H1 (cell line): ENCODE measurements around the gene RNF141. TPM values are rescaled to one million over a fixed set of nuclear protein-coding genes. Genes with fewer than 3 reads are reported as not detected.

Source experiments
- CTCF ChIA-PET: fragments of 300-600 bp; sonication (Branson Sonifier 250); formaldehyde crosslinking; loops from one replicate; lab custom pipeline; 2021; ENCODE audit not compliant: partially characterized antibody; lab: Charles Lee
- POLR2A ChIA-PET: fragments of 300-600 bp; sonication (Branson Sonifier 250); formaldehyde crosslinking; loops from one replicate; lab custom pipeline; 2021; ENCODE audit warnings: inconsistent platforms; ENCODE audit not compliant: partially characterized antibody; lab: Charles Lee
- DNase-seq, 2 experiments: peaks; one replicate each; pipeline versions ENCODE4 v3.0.0 to v3.0.0-alpha.2; 2010 to 2022; ENCODE audit warnings: low spot score in 2 of 2, low read depth in 1 of 2, mixed read lengths in 1 of 2
- FAIRE-seq: peaks from 2 replicates; lab custom pipeline; 2011; peaks lifted over from hg19 to GRCh38; lab: Jason Lieb, UNC
- H2AFZ ChIP-seq: 2 replicates; pipeline ENCODE4 v1.8.1; 2012; ENCODE audit warnings: low read length, inconsistent platforms
- H2AK5ac ChIP-seq: 2 replicates; pipeline ENCODE4 v1.6.1; 2013; ENCODE audit warnings: low read depth, low read length
- H2BK120ac ChIP-seq: replicated peaks from 2 replicates; pipeline ENCODE3; 2013; ENCODE audit warnings: low read depth, low read length, inconsistent platforms
- H2BK12ac ChIP-seq: 2 replicates; pipeline ENCODE4 v1.6.1; 2013; ENCODE audit warnings: low read depth, low read length
- H2BK15ac ChIP-seq: 2 replicates; pipeline ENCODE4 v1.6.1; 2013; ENCODE audit warnings: low read length
- H2BK20ac ChIP-seq: 2 replicates; pipeline ENCODE4 v1.6.1; 2013; ENCODE audit warnings: low read length
- H2BK5ac ChIP-seq: 2 replicates; pipeline ENCODE4 v1.6.1; 2013; ENCODE audit warnings: low read depth, low read length
- H3K14ac ChIP-seq: 2 replicates; pipeline ENCODE4 v1.6.1; 2013; ENCODE audit warnings: inconsistent platforms; ENCODE audit not compliant: insufficient read length
- H3K18ac ChIP-seq: 2 replicates; pipeline ENCODE4 v1.6.1; 2013; ENCODE audit warnings: low read length; ENCODE audit errors: extremely low read depth
- H3K23ac ChIP-seq: 2 replicates; pipeline ENCODE4 v1.6.1; 2013; ENCODE audit warnings: inconsistent platforms; ENCODE audit not compliant: insufficient read length
- H3K23me2 ChIP-seq: 2 replicates; pipeline ENCODE4 v1.6.1; 2013; ENCODE audit warnings: low read depth, low read length
- H3K27ac ChIP-seq: 2 replicates; pipeline ENCODE4 v1.6.1; 2011; ENCODE audit warnings: low read depth, low read length, inconsistent platforms
- H3K27me3 ChIP-seq, 4 experiments: replicated peaks in 1 of 4; 1 replicate in 1 of 4; 2 replicates in 3 of 4; pipeline versions ENCODE4 v1.6.1 to v1.8.1; 2011 to 2013; ENCODE audit warnings: low read length in 3 of 4, mild to moderate bottlenecking in 3 of 4, inconsistent platforms in 2 of 4, mixed read lengths in 2 of 4, moderate library complexity in 1 of 4; ENCODE audit not compliant: control insufficient read depth in 3 of 4, insufficient read depth in 3 of 4; ENCODE audit errors: extremely low read depth in 1 of 4
- H3K36me3 ChIP-seq, 4 experiments: 2 replicates each; pipeline versions ENCODE4 v1.6.1 to v1.8.1; 2011 to 2013; ENCODE audit warnings: mild to moderate bottlenecking in 4 of 4, low read length in 3 of 4, moderate library complexity in 2 of 4, control low read depth in 1 of 4, inconsistent platforms in 1 of 4; ENCODE audit not compliant: insufficient read depth in 4 of 4, control insufficient read depth in 2 of 4
- H3K4ac ChIP-seq: replicated peaks from 2 replicates; pipeline ENCODE3; 2013; ENCODE audit warnings: low read length, low read depth, mixed read lengths, inconsistent platforms; ENCODE audit not compliant: insufficient read length
- H3K4me1 ChIP-seq, 4 experiments: replicated peaks in 1 of 4; 1 replicate in 1 of 4; 2 replicates in 3 of 4; pipeline versions ENCODE4 v1.6.1 to v1.8.1; 2011 to 2013; ENCODE audit warnings: low read length in 3 of 4, inconsistent platforms in 2 of 4, mixed read lengths in 1 of 4; ENCODE audit not compliant: insufficient read depth in 4 of 4, control insufficient read depth in 3 of 4
- H3K4me2 ChIP-seq, 2 experiments: 2 replicates each; pipeline versions ENCODE4 v1.6.1 to v1.8.1; 2011 to 2013; ENCODE audit warnings: low read depth in 2 of 2, low read length in 2 of 2, control low read depth in 1 of 2, inconsistent platforms in 1 of 2, mild to moderate bottlenecking in 1 of 2; ENCODE audit not compliant: insufficient read depth in 1 of 2
- H3K4me3 ChIP-seq, 4 experiments: fragments of 200-600, 300-600 bp in 1 of 4; sonication (generic), shearing (Covaris generic), sonication (Bioruptor Twin) in 1 of 4; 2 replicates each; pipeline versions ENCODE4 v1.5.1 to v1.8.1; 2011 to 2016; ENCODE audit warnings: low read length in 4 of 4, low read depth in 3 of 4, control low read depth in 2 of 4, inconsistent platforms in 2 of 4, mild to moderate bottlenecking in 2 of 4, mixed read lengths in 1 of 4, moderate library complexity in 1 of 4; ENCODE audit not compliant: insufficient read depth in 2 of 4; ENCODE audit errors: extremely low read depth in 1 of 4
- H3K56ac ChIP-seq: replicated peaks from 2 replicates; pipeline ENCODE3; 2013; ENCODE audit warnings: low read depth, mild to moderate bottlenecking, mixed read lengths, low read length, inconsistent platforms; ENCODE audit not compliant: insufficient read length
- H3K79me1 ChIP-seq: 2 replicates; pipeline ENCODE4 v1.6.1; 2013; ENCODE audit warnings: low read depth, low read length, control low read depth
- H3K79me2 ChIP-seq, 2 experiments: 2 replicates each; pipeline versions ENCODE4 v1.6.1 to v1.8.1; 2012 to 2013; ENCODE audit warnings: low read length in 2 of 2, mild to moderate bottlenecking in 2 of 2, inconsistent platforms in 1 of 2; ENCODE audit not compliant: insufficient read depth in 2 of 2, control insufficient read depth in 1 of 2
- H3K9ac ChIP-seq, 4 experiments: replicated peaks in 1 of 4; 1 replicate in 1 of 4; 2 replicates in 3 of 4; pipeline versions ENCODE4 v1.6.1 to v1.8.1; 2011 to 2013; ENCODE audit warnings: low read depth in 3 of 4, low read length in 3 of 4, control low read depth in 2 of 4, mild to moderate bottlenecking in 2 of 4, moderate library complexity in 2 of 4, inconsistent platforms in 1 of 4; ENCODE audit errors: extremely low read depth in 1 of 4
- H3K9me3 ChIP-seq, 2 experiments: 2 replicates each; pipeline versions ENCODE4 v1.6.1 to v1.8.1; 2012 to 2013; ENCODE audit warnings: mild to moderate bottlenecking in 2 of 2, moderate library complexity in 2 of 2, control low read depth in 1 of 2, inconsistent platforms in 1 of 2, low read depth in 1 of 2, low read length in 1 of 2, mixed read lengths in 1 of 2; ENCODE audit not compliant: insufficient read depth in 2 of 2
- H4K20me1 ChIP-seq, 2 experiments: replicated peaks in 1 of 2; 2 replicates each; pipeline versions ENCODE3 to v1.8.1; 2011 to 2013; ENCODE audit warnings: inconsistent platforms in 2 of 2, low read length in 2 of 2, mild to moderate bottlenecking in 1 of 2; ENCODE audit not compliant: insufficient read depth in 2 of 2, control insufficient read depth in 1 of 2
- H4K5ac ChIP-seq: 2 replicates; pipeline ENCODE4 v1.6.1; 2013; ENCODE audit warnings: low read length, low read depth, mixed read lengths, inconsistent platforms; ENCODE audit not compliant: insufficient read length
- H4K8ac ChIP-seq: 2 replicates; pipeline ENCODE4 v1.8.0; 2013; ENCODE audit warnings: mild to moderate bottlenecking, moderate library complexity, low read length, inconsistent platforms; ENCODE audit not compliant: insufficient read depth; ENCODE audit errors: extremely low read depth
- H4K91ac ChIP-seq: replicated peaks from 2 replicates; pipeline ENCODE3; 2013; ENCODE audit warnings: low read length, mixed read lengths, inconsistent platforms; ENCODE audit not compliant: insufficient read length
- BACH1 ChIP-seq: IDR thresholded peaks from 2 replicates; pipeline ENCODE4 v1.6.1; 2012; ENCODE audit warnings: low read length, improper control_type of control experiment
- CBX5 ChIP-seq: fragments of 300-800, 300-1000 bp; sonication (generic); IDR thresholded peaks from 2 replicates; pipeline ENCODE4 v1.7.1; 2016; ENCODE audit warnings: antibody characterized with exemption, low read length, low read depth
- CHD1 ChIP-seq: IDR thresholded peaks from 2 replicates; pipeline ENCODE4 v1.6.1; 2012; ENCODE audit warnings: low read depth, low read length, improper control_type of control experiment
- HDAC2 ChIP-seq, 2 experiments: fragments of 300-600 bp in 1 of 2; sonication (generic) in 1 of 2; IDR thresholded peaks; 2 replicates each; pipeline ENCODE4 v1.6.1; 2011 to 2012; ENCODE audit warnings: low read depth in 2 of 2, low read length in 2 of 2, mild to moderate bottlenecking in 2 of 2, moderate library complexity in 2 of 2, borderline replicate concordance in 1 of 2, inconsistent platforms in 1 of 2
- JUN ChIP-seq: IDR thresholded peaks from 2 replicates; pipeline ENCODE4 v1.6.1; 2011; ENCODE audit warnings: low read depth, mild to moderate bottlenecking, improper control_type of control experiment, low read length
- KDM1A ChIP-seq: fragments of 200-600, 300-600 bp; sonication (generic); IDR thresholded peaks from 2 replicates; pipeline ENCODE4 v1.7.1; 2016; ENCODE audit warnings: mild to moderate bottlenecking, low read length, borderline replicate concordance
- NANOG ChIP-seq: IDR thresholded peaks from 2 replicates; pipeline ENCODE4 v1.6.1; 2011; ENCODE audit warnings: low read length, low read depth, mild to moderate bottlenecking, inconsistent platforms; ENCODE audit not compliant: insufficient read depth, poor library complexity, severe bottlenecking
- RAD21 ChIP-seq, 2 experiments: IDR thresholded peaks in 1 of 2; conservative IDR thresholded peaks in 1 of 2; 2 replicates each; pipeline ENCODE4 v1.6.1; 2011; ENCODE audit warnings: low read depth in 2 of 2, low read length in 2 of 2, improper control_type of control experiment in 1 of 2, inconsistent platforms in 1 of 2, mild to moderate bottlenecking in 1 of 2, moderate library complexity in 1 of 2
- RBBP5 ChIP-seq: IDR thresholded peaks from 2 replicates; pipeline ENCODE4 v1.7.1; 2012; ENCODE audit warnings: low read depth, mild to moderate bottlenecking, inconsistent platforms, low read length, moderate library complexity, borderline replicate concordance
- RNF2 ChIP-seq: fragments of 200-900, 300-1000 bp; sonication (generic); IDR thresholded peaks from 2 replicates; pipeline ENCODE4 v1.7.1; 2016; ENCODE audit warnings: borderline replicate concordance, low read depth, mild to moderate bottlenecking, antibody characterized with exemption, low read length; ENCODE audit not compliant: poor library complexity, severe bottlenecking; ENCODE audit errors: missing control alignments
- SP1 ChIP-seq: IDR thresholded peaks from 2 replicates; pipeline ENCODE4 v1.6.1; 2011; ENCODE audit warnings: low read depth, low read length
- TCF12 ChIP-seq: IDR thresholded peaks from 2 replicates; pipeline ENCODE4 v1.6.1; 2011; ENCODE audit warnings: low read depth, mild to moderate bottlenecking, low read length
- YY1 ChIP-seq: IDR thresholded peaks from 2 replicates; pipeline ENCODE4 v1.6.1; 2011; ENCODE audit warnings: low read depth, mild to moderate bottlenecking, low read length
- WGBS, 2 experiments: shearing (Covaris generic) in 1 of 2; methylation state at CpG; one replicate each; pipeline versions ENCODE4 v1.1.6 to v1.1.7; 2013 to 2015; ENCODE audit warnings: low lambda C conversion rate in 2 of 2, mixed read lengths in 2 of 2, inconsistent platforms in 1 of 2, low coverage in 1 of 2, missing lambda C conversion rate in 1 of 2; ENCODE audit not compliant: insufficient replicate concordance in 2 of 2, insufficient coverage in 1 of 2, insufficient read length in 1 of 2; ENCODE audit errors: extremely low coverage in 1 of 2, missing lambda C conversion rate in 1 of 2; 5-methylcytosine and 5-hydroxymethylcytosine counted together
- polyA plus RNA-seq, 7 experiments: library from polyadenylated mRNA; depleted of rRNA in 3 of 7; stranded (reverse) in 5 of 7; unstranded in 2 of 7; fragments of >200 nt in 5 of 7; fragments of 200-250 nt in 2 of 7; gene quantifications; 1 replicate in 5 of 7; 2 replicates in 1 of 7; 4 replicates in 1 of 7; pipeline versions ENCODE4 v1.2.1 to v1.2.3, GENCODE V29; 2011 to 2013; ENCODE audit warnings: missing spikeins in 2 of 7, mixed read lengths in 2 of 7
- total RNA-seq: library from RNA; stranded (reverse); fragmentation: NEBNext Ultra II Directional; extraction: Animal tissue kit (Norgen Biotek cat#: 25700); gene quantifications from 2 replicates; pipeline ENCODE4 v1.2.1, GENCODE V29; 2021

RNF141 gene
- total and polyA plus RNA-seq, 2 of the 8 experiments (the other 6 are each of a cell fraction or from before 2014, with no cell fraction given) = 8.5 to 22.8 TPM

DNA sequence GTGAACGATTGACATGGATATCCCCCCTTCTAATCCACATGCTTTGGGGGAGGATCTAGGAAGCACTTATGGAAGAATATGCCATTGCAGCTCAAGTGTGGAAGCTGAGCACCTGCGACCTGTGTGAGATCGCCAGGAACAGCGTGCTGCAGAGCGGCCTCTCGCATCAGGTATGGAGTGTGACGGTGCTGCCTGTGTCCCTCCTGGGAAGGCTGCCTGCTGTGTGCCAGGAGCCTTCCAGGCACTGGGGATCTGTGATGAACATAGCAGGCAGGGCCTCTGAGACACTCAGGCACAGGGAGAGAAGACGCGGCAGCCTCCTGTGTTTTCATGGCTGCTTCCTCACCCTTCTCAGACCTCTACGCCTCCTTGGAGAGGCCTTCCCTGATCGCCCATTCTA, 36.5 kb downstream of the RNF141 start:
- Histone ChIP-seq H3K27ac (no peak overlapping the region), H3K4me2 (no peak overlapping the region), H4K91ac (no peak overlapping the region), H2BK5ac (no peak overlapping the region), H2AK5ac (no peak overlapping the region), H3K4me1 (0 out of 7 replicates have a peak, but pooled peaks cover 0 to 3% (median 0%) of the 10 kb centered on the region in 4 experiments), H2AFZ (no peak overlapping the region), H4K5ac (no peak overlapping the region), H3K4me3 (no peak overlapping the region), H2BK20ac (no peak overlapping the region), H3K14ac (no peak overlapping the region), H2BK15ac (no peak overlapping the region), H3K36me3 (no peaks in the 10 kb centered on the region; a peak in 1 of 8 replicates), H3K9me3 (no peaks in the 10 kb centered on the region), H3K23me2 (no peaks in the 10 kb centered on the region), H3K4ac (no peak overlapping the region), H3K27me3 (no peaks in the 10 kb centered on the region; a peak in 1 of 7 replicates), H4K8ac (no peak overlapping the region), H2BK120ac (no peak overlapping the region), H4K20me1 (peaks cover 0 to 9% of the 10 kb centered on the region in 2 experiments), H3K18ac (no peak overlapping the region; the same call in 1 of the 2 replicates), H3K79me2 (no peaks in the 10 kb centered on the region), H3K56ac (no peak overlapping the region), H3K9ac (no peak overlapping the region), H3K23ac (no peak overlapping the region), H2BK12ac (no peak overlapping the region), H3K79me1 (no peaks in the 10 kb centered on the region)
- FAIRE-seq (no peak), DNase-seq (no peak)
- WGBS, 2 experiments = 95% methylated on average over 11 of the region's 11 CpGs; no CpG with 5 or more reads in 1 of the 2 experiments
- CTCF ChIA-PET = interaction anchor here (1.2 to 1.4 kb wide), 4 partner anchors 16 to 233 kb away, joined by 3 read pairs; partner anchors contain the start of gene RNF141
- POLR2A ChIA-PET = no interaction called here
- no peak for TF ChIP-seq TCF12
- no peak for TF ChIP-seq CBX5
- no peak for TF ChIP-seq NANOG
- no peak for TF ChIP-seq RAD21 (IDR thresholded peaks at IDR 0.05 in 1 of 2, conservative IDR thresholded peaks at IDR 0.05 in 1 of 2; ENCODE audit: low read depth in 2 of 2, low read length in 2 of 2)
- no peak for TF ChIP-seq YY1
- TF ChIP-seq BACH1 = no peak
- TF ChIP-seq JUN = no peak
- no peak for TF ChIP-seq RBBP5
- no peak for TF ChIP-seq KDM1A
- no peak for TF ChIP-seq CHD1
- TF ChIP-seq SP1 = no peak
- no peak for TF ChIP-seq RNF2
- TF ChIP-seq HDAC2 (IDR thresholded peaks at IDR 0.05; ENCODE audit: borderline replicate concordance in 1 of 2, low read depth in 2 of 2, low read length in 2 of 2) = no peak
